Measurements from ENCODE around the gene AKNAD1. TPM values are rescaled to one million over a fixed set of nuclear protein-coding genes. Genes with fewer than 3 reads are reported as not detected.
A peak's percentile ranks its signal among the peaks of the same experiment; 100 is the strongest.

AKNAD1 gene
- polyA plus RNA-seq, 1 donor = 0.06 TPM

- Histone ChIP-seq H3K4me3 (ENCODE audit: low read length) (no peak overlapping the region), H3K9me3 (ENCODE audit: control insufficient read depth, low read depth, low read length) (no peaks in the 10 kb centered on the region), H3K4me1 (ENCODE audit: control insufficient read depth, insufficient read depth, low read length) (peaks cover 6% of the 10 kb centered on the region), H3K27me3 (ENCODE audit: control insufficient read depth, insufficient read depth, low read length) (no peaks in the 10 kb centered on the region), H3K36me3 (ENCODE audit: control insufficient read depth, insufficient read depth, low read length) (peaks cover 6% of the 10 kb centered on the region), H3K27ac (ENCODE audit: low read length) (no peak overlapping the region)
- DNase-seq = peak in 1 of 2 donors; percentile 19
- 83% methylated on average over 1 of the region's 4 CpGs for WGBS (ENCODE audit: insufficient coverage, low lambda C conversion rate)
Observed at GRCh38 chr1:108814343-108815125, 42.4 kb downstream of the AKNAD1 start.

GRCh38 chr1:108813326-108813725 lies 43.6 kb downstream of the AKNAD1 start:
- Histone ChIP-seq H3K36me3 (ENCODE audit: control insufficient read depth, insufficient read depth, low read length) (peaks cover 9% of the 10 kb centered on the region), H3K27ac (ENCODE audit: low read length) (no peak overlapping the region), H3K4me1 (ENCODE audit: control insufficient read depth, insufficient read depth, low read length) (peaks cover 6% of the 10 kb centered on the region), H3K27me3 (ENCODE audit: control insufficient read depth, insufficient read depth, low read length) (no peaks in the 10 kb centered on the region), H3K9me3 (ENCODE audit: control insufficient read depth, low read depth, low read length) (no peaks in the 10 kb centered on the region), H3K4me3 (ENCODE audit: low read length) (no peak overlapping the region)
- 80% methylated on average over 1 of the region's 2 CpGs for WGBS (ENCODE audit: insufficient coverage, low lambda C conversion rate)
- DNase-seq = no peak

GRCh38 chr1:108811611-108812010 lies 45.3 kb downstream of the AKNAD1 start:
- H3K9me3 ChIP-seq (ENCODE audit: control insufficient read depth, low read depth, low read length) = no peaks in the 10 kb centered on the region
- peaks cover 2% of the 10 kb centered on the region for H3K4me1 ChIP-seq (ENCODE audit: control insufficient read depth, insufficient read depth, low read length)
- peaks cover 14% of the 10 kb centered on the region for H3K36me3 ChIP-seq (ENCODE audit: control insufficient read depth, insufficient read depth, low read length)
- DNase-seq = no peak
- no peaks in the 10 kb centered on the region for H3K27me3 ChIP-seq (ENCODE audit: control insufficient read depth, insufficient read depth, low read length)
- H3K27ac ChIP-seq (ENCODE audit: low read length) = no peak overlapping the region
- WGBS (ENCODE audit: insufficient coverage, low lambda C conversion rate) = 100% methylated on average over 1 of the region's 3 CpGs
- H3K4me3 ChIP-seq (ENCODE audit: low read length) = no peak overlapping the region

- no peak overlapping the region for H3K4me3 ChIP-seq (ENCODE audit: low read length)
- no peaks in the 10 kb centered on the region for H3K9me3 ChIP-seq (ENCODE audit: control insufficient read depth, low read depth, low read length)
- no peak overlapping the region for H3K27ac ChIP-seq (ENCODE audit: low read length)
- H3K36me3 ChIP-seq (ENCODE audit: control insufficient read depth, insufficient read depth, low read length) = peaks cover 32% of the 10 kb centered on the region
- H3K27me3 ChIP-seq (ENCODE audit: control insufficient read depth, insufficient read depth, low read length) = no peaks in the 10 kb centered on the region
- DNase-seq = no peak
- no peaks in the 10 kb centered on the region for H3K4me1 ChIP-seq (ENCODE audit: control insufficient read depth, insufficient read depth, low read length)
- 100% methylated on average over 1 of the region's 4 CpGs for WGBS (ENCODE audit: insufficient coverage, low lambda C conversion rate)
Observed at GRCh38 chr1:108808438-108808837, 48.5 kb downstream of the AKNAD1 start.

- Histone ChIP-seq H3K36me3 (ENCODE audit: control insufficient read depth, insufficient read depth, low read length) (peaks cover 52% of the 10 kb centered on the region), H3K27me3 (ENCODE audit: control insufficient read depth, insufficient read depth, low read length) (no peaks in the 10 kb centered on the region), H3K4me3 (ENCODE audit: low read length) (no peak overlapping the region), H3K27ac (ENCODE audit: low read length) (no peak overlapping the region), H3K9me3 (ENCODE audit: control insufficient read depth, low read depth, low read length) (no peaks in the 10 kb centered on the region), H3K4me1 (ENCODE audit: control insufficient read depth, insufficient read depth, low read length) (no peaks in the 10 kb centered on the region)
- no peak for DNase-seq
- 100% methylated on average over 3 of the region's 11 CpGs for WGBS (ENCODE audit: insufficient coverage, low lambda C conversion rate)
Observed at GRCh38 chr1:108803548-108803947, 53.3 kb downstream of the AKNAD1 start.

- H3K36me3 ChIP-seq (ENCODE audit: control insufficient read depth, insufficient read depth, low read length) = peaks cover 49% of the 10 kb centered on the region
- H3K4me3 ChIP-seq (ENCODE audit: low read length) = no peak overlapping the region
- no peaks in the 10 kb centered on the region for H3K4me1 ChIP-seq (ENCODE audit: control insufficient read depth, insufficient read depth, low read length)
- no peak overlapping the region for H3K27ac ChIP-seq (ENCODE audit: low read length)
- no peaks in the 10 kb centered on the region for H3K9me3 ChIP-seq (ENCODE audit: control insufficient read depth, low read depth, low read length)
- no peak for DNase-seq
- H3K27me3 ChIP-seq (ENCODE audit: control insufficient read depth, insufficient read depth, low read length) = no peaks in the 10 kb centered on the region
Observed at GRCh38 chr1:108801101-108801500, 55.8 kb downstream of the AKNAD1 start.

GRCh38 chr1:108799001-108799400 lies 57.9 kb downstream of the AKNAD1 start:
- DNase-seq = no peak

GRCh38 chr1:108792420-108792819 lies 64.5 kb downstream of the AKNAD1 start:
- Histone ChIP-seq H3K4me1 (ENCODE audit: control insufficient read depth, insufficient read depth, low read length) (no peaks in the 10 kb centered on the region), H3K27ac (ENCODE audit: low read length) (no peak overlapping the region), H3K27me3 (ENCODE audit: control insufficient read depth, insufficient read depth, low read length) (no peaks in the 10 kb centered on the region), H3K4me3 (ENCODE audit: low read length) (no peak overlapping the region), H3K9me3 (ENCODE audit: control insufficient read depth, low read depth, low read length) (peaks cover 6% of the 10 kb centered on the region), H3K36me3 (ENCODE audit: control insufficient read depth, insufficient read depth, low read length) (peaks cover 38% of the 10 kb centered on the region)
- no peak for DNase-seq
- no CpG with 5 or more reads among the region's 2 CpGs for WGBS (ENCODE audit: insufficient coverage, low lambda C conversion rate)

More at GRCh38 chr1:108799001-108799400, 57.9 kb downstream of the AKNAD1 start:
- Histone ChIP-seq H3K36me3 (ENCODE audit: control insufficient read depth, insufficient read depth, low read length) (peaks cover 51% of the 10 kb centered on the region), H3K27me3 (ENCODE audit: control insufficient read depth, insufficient read depth, low read length) (no peaks in the 10 kb centered on the region), H3K4me3 (ENCODE audit: low read length) (no peak overlapping the region), H3K27ac (ENCODE audit: low read length) (no peak overlapping the region), H3K4me1 (ENCODE audit: control insufficient read depth, insufficient read depth, low read length) (no peaks in the 10 kb centered on the region), H3K9me3 (ENCODE audit: control insufficient read depth, low read depth, low read length) (no peaks in the 10 kb centered on the region)
- 90% methylated on average over 1 of the region's 1 CpG for WGBS (ENCODE audit: insufficient coverage, low lambda C conversion rate)

- H3K36me3 ChIP-seq (ENCODE audit: control insufficient read depth, insufficient read depth, low read length) = peaks cover 32% of the 10 kb centered on the region
- DNase-seq = no peak
- WGBS (ENCODE audit: insufficient coverage, low lambda C conversion rate) = no CpG with 5 or more reads among the region's 1 CpG
- no peaks in the 10 kb centered on the region for H3K27me3 ChIP-seq (ENCODE audit: control insufficient read depth, insufficient read depth, low read length)
- no peak overlapping the region for H3K4me3 ChIP-seq (ENCODE audit: low read length)
- H3K4me1 ChIP-seq (ENCODE audit: control insufficient read depth, insufficient read depth, low read length) = no peaks in the 10 kb centered on the region
- H3K9me3 ChIP-seq (ENCODE audit: control insufficient read depth, low read depth, low read length) = peaks cover 6% of the 10 kb centered on the region
- H3K27ac ChIP-seq (ENCODE audit: low read length) = no peak overlapping the region
Observed at GRCh38 chr1:108791790-108792189, 65.1 kb downstream of the AKNAD1 start.

- H3K9me3 ChIP-seq (ENCODE audit: control insufficient read depth, low read depth, low read length) = peaks cover 5% of the 10 kb centered on the region
- H3K36me3 ChIP-seq (ENCODE audit: control insufficient read depth, insufficient read depth, low read length) = peaks cover 44% of the 10 kb centered on the region
- no peak for DNase-seq
- no peaks in the 10 kb centered on the region for H3K4me1 ChIP-seq (ENCODE audit: control insufficient read depth, insufficient read depth, low read length)
- no peak overlapping the region for H3K4me3 ChIP-seq (ENCODE audit: low read length)
- no peak overlapping the region for H3K27ac ChIP-seq (ENCODE audit: low read length)
- H3K27me3 ChIP-seq (ENCODE audit: control insufficient read depth, insufficient read depth, low read length) = no peaks in the 10 kb centered on the region
- no CpG with 5 or more reads among the region's 2 CpGs for whole genome bisulfite sequencing (ENCODE audit: insufficient coverage, low lambda C conversion rate)
Observed at GRCh38 chr1:108785880-108786279, 71.0 kb downstream of the AKNAD1 start.

GRCh38 chr1:108785264-108785663 lies 71.6 kb downstream of the AKNAD1 start:
- Histone ChIP-seq H3K27me3 (ENCODE audit: control insufficient read depth, insufficient read depth, low read length) (no peaks in the 10 kb centered on the region), H3K4me3 (ENCODE audit: low read length) (no peak overlapping the region), H3K27ac (ENCODE audit: low read length) (no peak overlapping the region), H3K9me3 (ENCODE audit: control insufficient read depth, low read depth, low read length) (peaks cover 5% of the 10 kb centered on the region), H3K36me3 (ENCODE audit: control insufficient read depth, insufficient read depth, low read length) (peaks cover 44% of the 10 kb centered on the region), H3K4me1 (ENCODE audit: control insufficient read depth, insufficient read depth, low read length) (no peaks in the 10 kb centered on the region)
- DNase-seq = no peak
- WGBS (ENCODE audit: insufficient coverage, low lambda C conversion rate) = no CpG with 5 or more reads among the region's 6 CpGs
